HepG2 (cell line): Measurements from ENCODE around the gene P2RX2.

Experiments
- ETV6 ChIP-seq: sonication (generic); formaldehyde crosslinking; conservative IDR thresholded peaks from 2 replicates; pipeline ENCODE4 v1.4.0; 2020; ENCODE audit warnings: missing genetic modification reagents
- HNRNPH1 ChIP-seq: fragments of 200-400 bp; formaldehyde crosslinking; optimal IDR thresholded peaks from 2 replicates; pipeline ENCODE3; 2017; ENCODE audit warnings: mild to moderate bottlenecking, low read depth, low read length
- KLF9 ChIP-seq: IDR thresholded peaks from 2 replicates; pipeline ENCODE4 v1.6.1; 2016; ENCODE audit warnings: low read depth
- RXRA ChIP-seq: sonication (generic); formaldehyde crosslinking; IDR thresholded peaks from 2 replicates; pipeline ENCODE4 v1.5.1; 2020; ENCODE audit warnings: missing genetic modification reagents
- SIN3A ChIP-seq: IDR thresholded peaks from 2 replicates; pipeline ENCODE4 v1.6.1; 2011; ENCODE audit warnings: low read depth, mild to moderate bottlenecking, control low read depth, low read length, borderline replicate concordance
- ZC3H4 ChIP-seq: sonication (generic); formaldehyde crosslinking; IDR thresholded peaks from 2 replicates; pipeline ENCODE4 v1.4.0; 2020; ENCODE audit warnings: missing genetic modification reagents, borderline replicate concordance
- ZNF253 ChIP-seq: sonication (generic); formaldehyde crosslinking; IDR thresholded peaks from 2 replicates; pipeline ENCODE4 v1.8.0; 2022; ENCODE audit warnings: mild to moderate bottlenecking, missing genetic modification reagents, borderline replicate concordance
- TF ChIP-seq, protein P1 (sequence below): sonication (generic); formaldehyde crosslinking; IDR thresholded peaks from 2 replicates; pipeline ENCODE4 v1.5.0; 2020; ENCODE audit warnings: mild to moderate bottlenecking, missing genetic modification reagents, moderate library complexity
- TF ChIP-seq, protein P2 (sequence below): sonication (generic); formaldehyde crosslinking; IDR thresholded peaks from 2 replicates; pipeline ENCODE4 v1.5.0; 2020; ENCODE audit warnings: mild to moderate bottlenecking, missing genetic modification reagents

DNA sequence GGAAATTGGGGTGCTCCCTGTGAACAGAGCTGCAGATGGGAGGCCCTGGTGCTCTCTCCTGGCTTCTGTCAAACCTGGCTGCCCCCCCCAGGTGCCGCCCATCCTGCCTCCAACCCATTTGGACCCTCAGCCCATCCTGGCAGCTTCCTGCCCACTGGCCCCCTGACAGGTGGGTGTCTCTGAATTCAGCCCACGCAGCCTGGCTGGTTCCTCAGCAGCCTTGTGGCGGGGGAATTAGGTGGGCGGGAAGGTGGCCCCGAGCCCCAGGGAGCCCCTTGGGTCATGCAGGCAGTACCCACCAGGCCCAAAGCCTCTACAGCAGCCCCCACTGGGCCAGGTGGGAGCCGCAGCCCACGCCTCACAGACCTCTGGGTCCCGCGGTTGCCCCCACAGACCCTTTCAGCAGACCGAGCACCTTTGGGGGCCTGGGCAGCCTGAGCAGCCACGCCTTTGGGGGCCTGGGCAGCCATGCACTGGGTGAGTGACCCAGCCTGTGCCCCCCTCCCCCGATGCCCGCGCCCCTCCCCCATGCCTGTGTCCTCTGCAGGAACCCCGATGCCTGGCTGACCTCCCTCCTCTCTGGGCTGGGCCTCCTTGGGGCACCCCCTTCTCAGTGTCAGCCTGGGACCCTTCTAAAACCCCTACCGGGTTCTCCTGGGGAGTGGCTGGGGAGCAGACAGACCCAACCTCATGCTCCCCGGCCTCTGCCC lies 37.1 kb upstream of the P2RX2 start:
- TF ChIP-seq ETV6: no peak
- no peak for TF ChIP-seq ZNF253 (CRISPR knock-in tag)
- no peak for TF ChIP-seq SIN3A
- TF ChIP-seq RXRA (CRISPR knock-in tag): no peak
- TF ChIP-seq, protein P1, sequence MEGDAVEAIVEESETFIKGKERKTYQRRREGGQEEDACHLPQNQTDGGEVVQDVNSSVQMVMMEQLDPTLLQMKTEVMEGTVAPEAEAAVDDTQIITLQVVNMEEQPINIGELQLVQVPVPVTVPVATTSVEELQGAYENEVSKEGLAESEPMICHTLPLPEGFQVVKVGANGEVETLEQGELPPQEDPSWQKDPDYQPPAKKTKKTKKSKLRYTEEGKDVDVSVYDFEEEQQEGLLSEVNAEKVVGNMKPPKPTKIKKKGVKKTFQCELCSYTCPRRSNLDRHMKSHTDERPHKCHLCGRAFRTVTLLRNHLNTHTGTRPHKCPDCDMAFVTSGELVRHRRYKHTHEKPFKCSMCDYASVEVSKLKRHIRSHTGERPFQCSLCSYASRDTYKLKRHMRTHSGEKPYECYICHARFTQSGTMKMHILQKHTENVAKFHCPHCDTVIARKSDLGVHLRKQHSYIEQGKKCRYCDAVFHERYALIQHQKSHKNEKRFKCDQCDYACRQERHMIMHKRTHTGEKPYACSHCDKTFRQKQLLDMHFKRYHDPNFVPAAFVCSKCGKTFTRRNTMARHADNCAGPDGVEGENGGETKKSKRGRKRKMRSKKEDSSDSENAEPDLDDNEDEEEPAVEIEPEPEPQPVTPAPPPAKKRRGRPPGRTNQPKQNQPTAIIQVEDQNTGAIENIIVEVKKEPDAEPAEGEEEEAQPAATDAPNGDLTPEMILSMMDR: no peak
- TF ChIP-seq HNRNPH1: no peak
- TF ChIP-seq, protein P2, sequence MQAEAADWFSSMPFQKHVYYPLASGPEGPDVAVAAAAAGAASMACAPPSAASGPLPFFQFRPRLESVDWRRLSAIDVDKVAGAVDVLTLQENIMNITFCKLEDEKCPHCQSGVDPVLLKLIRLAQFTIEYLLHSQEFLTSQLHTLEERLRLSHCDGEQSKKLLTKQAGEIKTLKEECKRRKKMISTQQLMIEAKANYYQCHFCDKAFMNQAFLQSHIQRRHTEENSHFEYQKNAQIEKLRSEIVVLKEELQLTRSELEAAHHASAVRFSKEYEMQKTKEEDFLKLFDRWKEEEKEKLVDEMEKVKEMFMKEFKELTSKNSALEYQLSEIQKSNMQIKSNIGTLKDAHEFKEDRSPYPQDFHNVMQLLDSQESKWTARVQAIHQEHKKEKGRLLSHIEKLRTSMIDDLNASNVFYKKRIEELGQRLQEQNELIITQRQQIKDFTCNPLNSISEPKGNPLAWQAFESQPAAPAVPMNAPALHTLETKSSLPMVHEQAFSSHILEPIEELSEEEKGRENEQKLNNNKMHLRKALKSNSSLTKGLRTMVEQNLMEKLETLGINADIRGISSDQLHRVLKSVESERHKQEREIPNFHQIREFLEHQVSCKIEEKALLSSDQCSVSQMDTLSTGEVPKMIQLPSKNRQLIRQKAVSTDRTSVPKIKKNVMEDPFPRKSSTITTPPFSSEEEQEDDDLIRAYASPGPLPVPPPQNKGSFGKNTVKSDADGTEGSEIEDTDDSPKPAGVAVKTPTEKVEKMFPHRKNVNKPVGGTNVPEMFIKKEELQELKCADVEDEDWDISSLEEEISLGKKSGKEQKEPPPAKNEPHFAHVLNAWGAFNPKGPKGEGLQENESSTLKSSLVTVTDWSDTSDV: no peak
- TF ChIP-seq ZC3H4 (CRISPR knock-in tag): no peak
- TF ChIP-seq KLF9 (CRISPR knock-in tag): no peak
